Mesendoderm (in vitro differentiated cells): ENCODE data around the gene GRM7.

ENCODE experiments used
- DNase-seq: peaks from one replicate; pipeline ENCODE4 v3.0.0; 2013
- H2AK5ac ChIP-seq: 2 replicates; pipeline ENCODE4 v1.6.1; 2013; ENCODE audit warnings: low read length, inconsistent platforms
- H2BK120ac ChIP-seq: 2 replicates; pipeline ENCODE4 v1.6.1; 2013; ENCODE audit warnings: low read depth, mild to moderate bottlenecking, low read length, moderate library complexity, mixed read lengths
- H2BK15ac ChIP-seq: replicated peaks from 2 replicates; pipeline ENCODE4 v1.6.1; 2013; ENCODE audit warnings: low read depth, mild to moderate bottlenecking, moderate library complexity
- H2BK5ac ChIP-seq: 2 replicates; pipeline ENCODE4 v1.6.1; 2013; ENCODE audit warnings: low read length, inconsistent platforms
- H3K18ac ChIP-seq: 2 replicates; pipeline ENCODE4 v1.6.1; 2013; ENCODE audit warnings: mild to moderate bottlenecking, low read length, mixed read lengths
- H3K23ac ChIP-seq: one replicate; pipeline ENCODE4 v1.6.1; 2013; ENCODE audit warnings: low read length
- H3K27ac ChIP-seq: 2 replicates; pipeline ENCODE4 v1.5.1; 2013; ENCODE audit warnings: low read depth, mild to moderate bottlenecking, inconsistent platforms, low read length, moderate library complexity
- H3K27me3 ChIP-seq: 2 replicates; pipeline ENCODE4 v1.6.1; 2013; ENCODE audit warnings: low read length, control low read depth, mild to moderate bottlenecking, inconsistent platforms; ENCODE audit not compliant: insufficient read depth, poor library complexity
- H3K36me3 ChIP-seq: 2 replicates; pipeline ENCODE4 v1.6.1; 2013; ENCODE audit warnings: low read length, inconsistent platforms; ENCODE audit not compliant: control insufficient read depth, insufficient read depth
- H3K4ac ChIP-seq: one replicate; pipeline ENCODE4 v1.6.1; 2013; ENCODE audit warnings: low read depth, mild to moderate bottlenecking, low read length, moderate library complexity
- H3K4me1 ChIP-seq: 2 replicates; pipeline ENCODE4 v1.6.1; 2013; ENCODE audit warnings: low read depth, low read length, inconsistent platforms; ENCODE audit not compliant: control insufficient read depth
- H3K4me2 ChIP-seq: 2 replicates; pipeline ENCODE4 v1.6.1; 2013; ENCODE audit warnings: low read length
- H3K4me3 ChIP-seq: 2 replicates; pipeline ENCODE4 v1.5.1; 2013; ENCODE audit warnings: mild to moderate bottlenecking, low read length
- H3K56ac ChIP-seq: one replicate; pipeline ENCODE4 v1.6.1; 2013; ENCODE audit warnings: low read length
- H3K79me1 ChIP-seq: 2 replicates; pipeline ENCODE4 v1.6.1; 2013; ENCODE audit warnings: low read length, inconsistent platforms
- H3K79me2 ChIP-seq: 2 replicates; pipeline ENCODE4 v1.6.1; 2013; ENCODE audit warnings: mild to moderate bottlenecking, low read length; ENCODE audit not compliant: control insufficient read depth, insufficient read depth
- H3K9ac ChIP-seq: 2 replicates; pipeline ENCODE4 v1.6.1; 2013; ENCODE audit warnings: low read length, inconsistent platforms
- H4K5ac ChIP-seq: one replicate; pipeline ENCODE4 v1.6.1; 2013; ENCODE audit warnings: low read length
- H4K8ac ChIP-seq: one replicate; pipeline ENCODE4 v1.6.1; 2013; ENCODE audit warnings: low read depth, mild to moderate bottlenecking, control low read depth, low read length, moderate library complexity
- WGBS: extraction: QIAGEN DNeasy Blood & Tissue Kit; methylation state at CpG from one replicate; pipeline ENCODE4 v1.1.7; 2013; ENCODE audit warnings: low lambda C conversion rate, missing lambda C conversion rate; ENCODE audit not compliant: insufficient coverage; ENCODE audit errors: extremely low coverage; 5-methylcytosine and 5-hydroxymethylcytosine counted together

GRM7 gene

DNA sequence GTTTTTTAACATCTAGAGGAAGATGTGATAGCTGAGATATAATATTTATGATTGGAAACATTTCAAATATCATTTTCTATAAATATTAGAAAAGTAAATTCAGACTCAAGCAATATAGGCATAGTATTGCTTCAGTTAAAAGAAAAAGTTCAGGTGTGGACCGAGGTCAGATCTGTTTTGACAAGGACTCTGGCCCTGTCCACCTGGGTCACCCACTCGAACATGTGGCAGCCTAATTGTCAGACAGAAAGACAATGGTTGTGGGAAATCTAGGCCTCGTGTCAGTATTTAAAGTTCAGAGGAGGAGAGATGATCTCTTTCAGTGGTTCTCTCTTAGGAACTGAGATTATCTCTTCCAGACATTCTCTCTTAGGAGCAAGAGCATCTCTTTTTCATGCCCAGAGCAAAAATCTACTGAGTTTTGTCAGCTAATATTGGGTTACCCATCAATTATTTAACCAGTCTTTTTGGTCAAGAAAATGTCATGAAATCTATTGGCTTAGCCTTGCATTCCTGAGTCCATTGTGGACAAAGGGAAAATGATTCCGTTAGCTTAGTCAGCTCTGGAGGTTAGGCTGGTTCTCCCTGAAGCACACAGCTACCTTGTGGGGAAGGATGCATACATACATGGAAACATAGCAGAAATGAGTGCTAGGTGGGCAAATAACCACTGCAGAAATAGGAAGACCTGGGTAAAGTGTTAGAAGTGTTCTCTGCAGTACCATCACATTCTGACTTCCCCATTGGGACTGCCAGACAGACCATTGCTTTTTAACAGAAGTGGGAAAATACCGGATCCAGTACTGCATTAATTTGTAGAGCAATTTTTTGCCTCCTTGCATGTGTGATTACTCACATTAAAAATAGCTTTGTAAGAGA, 343.3 kb downstream of the GRM7 start:
- Histone ChIP-seq H3K36me3 (no peaks in the 10 kb centered on the region), H3K4me1 (no peaks in the 10 kb centered on the region), H3K23ac (no peak overlapping the region), H3K79me2 (no peaks in the 10 kb centered on the region), H3K27ac (no peak overlapping the region), H3K27me3 (no peaks in the 10 kb centered on the region), H2BK15ac (no peak overlapping the region), H3K56ac (no peak overlapping the region), H2BK120ac (no peak overlapping the region), H4K8ac (no peak overlapping the region), H3K9ac (no peak overlapping the region), H2AK5ac (no peak overlapping the region), H2BK5ac (no peak overlapping the region), H3K79me1 (no peaks in the 10 kb centered on the region), H3K4me2 (no peak overlapping the region), H4K5ac (no peak overlapping the region), H3K4ac (no peak overlapping the region), H3K18ac (no peak overlapping the region), H3K4me3 (no peak overlapping the region)
- no peak for DNase-seq
- no CpG with 5 or more reads among the region's 5 CpGs for WGBS

DNA sequence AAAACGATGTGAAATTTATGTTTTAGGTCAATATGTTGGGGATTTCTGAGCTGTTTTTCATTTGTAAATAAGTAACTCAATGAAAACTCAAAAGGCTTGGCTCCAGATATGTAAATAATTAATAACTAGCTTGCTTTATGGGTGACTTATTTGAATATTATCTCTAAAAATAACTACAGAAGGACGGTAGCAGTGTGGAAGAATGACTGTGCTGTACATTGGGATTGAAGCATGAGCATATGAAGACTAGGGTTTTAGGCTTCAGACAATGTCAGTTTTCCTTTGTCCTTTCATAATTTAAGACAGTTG, 343.9 kb downstream of the GRM7 start:
- Histone ChIP-seq H3K23ac (no peak overlapping the region), H3K79me1 (no peaks in the 10 kb centered on the region), H4K8ac (no peak overlapping the region), H2BK5ac (no peak overlapping the region), H3K56ac (no peak overlapping the region), H3K4me3 (no peak overlapping the region), H3K4me1 (no peaks in the 10 kb centered on the region), H2BK15ac (no peak overlapping the region), H3K36me3 (no peaks in the 10 kb centered on the region), H3K18ac (no peak overlapping the region), H3K27ac (no peak overlapping the region), H2BK120ac (no peak overlapping the region), H4K5ac (no peak overlapping the region), H2AK5ac (no peak overlapping the region), H3K9ac (no peak overlapping the region), H3K27me3 (no peaks in the 10 kb centered on the region), H3K4me2 (no peak overlapping the region), H3K79me2 (no peaks in the 10 kb centered on the region), H3K4ac (no peak overlapping the region)
- no CpG with 5 or more reads among the region's 2 CpGs for WGBS
- no peak for DNase-seq

DNA sequence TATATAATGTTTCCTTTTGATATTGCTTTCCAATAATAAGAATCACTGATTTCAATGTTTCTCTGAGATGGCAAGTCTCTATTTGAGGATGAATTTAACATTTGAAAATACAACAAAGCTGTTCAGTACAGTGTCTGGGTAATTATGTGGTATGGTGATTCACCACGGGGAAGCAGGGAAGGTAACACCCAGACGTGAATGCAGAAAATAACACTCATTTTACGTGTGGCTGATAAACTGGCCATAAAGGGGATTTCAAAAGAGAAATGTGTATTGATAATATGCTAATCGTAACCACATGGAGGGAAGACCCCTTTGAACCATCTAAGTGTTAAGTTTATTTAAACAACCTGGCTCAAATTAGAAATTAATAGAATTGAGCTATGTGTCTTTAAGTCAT, 344.6 kb downstream of the GRM7 start:
- no peak overlapping the region for H3K4ac ChIP-seq
- no peak overlapping the region for H3K23ac ChIP-seq
- no peak overlapping the region for H3K4me3 ChIP-seq
- H3K27me3 ChIP-seq = no peaks in the 10 kb centered on the region
- no peak for DNase-seq
- no peak overlapping the region for H4K8ac ChIP-seq
- H3K4me1 ChIP-seq = no peaks in the 10 kb centered on the region
- no peaks in the 10 kb centered on the region for H3K36me3 ChIP-seq
- H2BK120ac ChIP-seq = no peak overlapping the region
- no peak overlapping the region for H3K9ac ChIP-seq
- no peak overlapping the region for H3K27ac ChIP-seq
- no peak overlapping the region for H3K18ac ChIP-seq
- no peaks in the 10 kb centered on the region for H3K79me1 ChIP-seq
- no CpG with 5 or more reads among the region's 4 CpGs for WGBS
- H2BK15ac ChIP-seq = no peak overlapping the region
- no peak overlapping the region for H3K4me2 ChIP-seq
- no peaks in the 10 kb centered on the region for H3K79me2 ChIP-seq
- no peak overlapping the region for H4K5ac ChIP-seq
- H3K56ac ChIP-seq = no peak overlapping the region
- no peak overlapping the region for H2BK5ac ChIP-seq
- H2AK5ac ChIP-seq = no peak overlapping the region

DNA sequence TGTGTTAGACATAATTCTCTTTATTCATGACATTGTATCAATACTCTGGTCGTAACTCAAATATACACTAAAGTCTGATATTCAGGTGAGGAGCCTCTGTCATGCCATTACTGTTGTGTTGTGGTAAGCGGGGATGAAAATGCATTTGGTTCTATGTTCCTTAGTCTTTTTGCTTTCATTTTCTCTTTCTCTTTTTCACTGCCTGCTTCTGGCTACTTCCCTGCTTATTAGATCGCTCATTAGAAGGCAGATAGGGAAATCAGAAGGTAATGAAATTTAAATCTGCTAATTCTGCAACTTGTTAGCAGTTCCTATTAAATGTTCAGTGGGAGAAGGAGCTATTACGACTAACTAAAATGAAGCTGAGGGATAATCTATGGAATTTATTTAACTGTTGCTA, 345.0 kb downstream of the GRM7 start:
- H3K27ac ChIP-seq = no peak overlapping the region
- no peak overlapping the region for H3K4me2 ChIP-seq
- no peak overlapping the region for H3K4ac ChIP-seq
- no peak overlapping the region for H2BK5ac ChIP-seq
- no peaks in the 10 kb centered on the region for H3K79me2 ChIP-seq
- H3K4me1 ChIP-seq = no peaks in the 10 kb centered on the region
- H3K23ac ChIP-seq = no peak overlapping the region
- WGBS = no CpG with 5 or more reads among the region's 4 CpGs
- no peak overlapping the region for H3K56ac ChIP-seq
- no peaks in the 10 kb centered on the region for H3K27me3 ChIP-seq
- no peak overlapping the region for H2BK120ac ChIP-seq
- H4K5ac ChIP-seq = no peak overlapping the region
- no peak overlapping the region for H2AK5ac ChIP-seq
- no peak overlapping the region for H4K8ac ChIP-seq
- H2BK15ac ChIP-seq = no peak overlapping the region
- no peak overlapping the region for H3K4me3 ChIP-seq
- H3K79me1 ChIP-seq = no peaks in the 10 kb centered on the region
- no peaks in the 10 kb centered on the region for H3K36me3 ChIP-seq
- H3K18ac ChIP-seq = no peak overlapping the region
- no peak for DNase-seq
- H3K9ac ChIP-seq = no peak overlapping the region

DNA sequence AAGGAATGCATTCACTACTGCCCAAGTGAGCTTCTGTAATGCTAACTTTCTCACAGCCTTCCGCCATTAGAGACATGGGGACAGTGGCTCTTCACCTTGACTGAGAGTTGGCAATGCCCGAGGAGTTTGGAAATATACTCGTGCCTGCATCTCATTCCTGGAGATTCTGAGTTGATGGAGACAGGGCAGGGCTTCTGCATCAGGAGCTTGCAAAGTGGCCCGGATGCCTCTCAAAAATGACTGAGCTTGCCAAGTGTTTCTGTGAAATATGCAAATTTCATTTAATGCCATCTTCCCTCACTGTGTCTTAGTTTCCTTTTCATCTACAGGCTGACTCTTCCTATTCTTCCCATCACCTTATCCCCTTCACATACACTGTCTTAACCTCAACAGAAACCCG, 346.2 kb downstream of the GRM7 start:
- H2BK15ac ChIP-seq = no peak overlapping the region
- H2BK120ac ChIP-seq = no peak overlapping the region
- WGBS = no CpG with 5 or more reads among the region's 5 CpGs
- H3K4me3 ChIP-seq = no peak overlapping the region
- H3K18ac ChIP-seq = no peak overlapping the region
- no peaks in the 10 kb centered on the region for H3K36me3 ChIP-seq
- no peak overlapping the region for H3K56ac ChIP-seq
- no peaks in the 10 kb centered on the region for H3K79me1 ChIP-seq
- no peak overlapping the region for H3K23ac ChIP-seq
- no peak overlapping the region for H3K4me2 ChIP-seq
- H3K27me3 ChIP-seq = no peaks in the 10 kb centered on the region
- no peak overlapping the region for H2AK5ac ChIP-seq
- no peaks in the 10 kb centered on the region for H3K4me1 ChIP-seq
- H3K79me2 ChIP-seq = no peaks in the 10 kb centered on the region
- H4K5ac ChIP-seq = no peak overlapping the region
- no peak overlapping the region for H3K9ac ChIP-seq
- no peak overlapping the region for H2BK5ac ChIP-seq
- no peak overlapping the region for H3K27ac ChIP-seq
- H4K8ac ChIP-seq = no peak overlapping the region
- H3K4ac ChIP-seq = no peak overlapping the region
- DNase-seq = no peak

DNA sequence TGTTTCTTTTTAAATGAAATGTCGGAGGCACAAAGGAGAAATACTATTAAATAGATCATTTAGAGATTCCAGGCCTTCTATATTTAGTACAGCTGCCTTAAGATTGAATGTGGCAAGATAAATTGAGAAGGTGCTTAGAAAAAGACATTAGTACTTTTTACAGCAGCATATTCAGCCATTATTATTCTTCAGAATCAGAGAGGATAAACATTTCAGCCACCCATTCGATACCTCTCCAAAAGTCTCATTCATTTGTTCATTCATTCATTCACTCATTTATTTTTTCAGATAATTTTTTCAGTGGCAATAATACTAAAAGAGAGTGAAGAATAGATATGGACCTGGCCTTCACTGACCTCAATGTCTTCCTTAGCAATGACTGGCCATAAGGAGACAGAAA, 347.0 kb downstream of the GRM7 start:
- no peak overlapping the region for H2BK120ac ChIP-seq
- H4K8ac ChIP-seq = no peak overlapping the region
- no peak overlapping the region for H3K9ac ChIP-seq
- no peak overlapping the region for H2BK5ac ChIP-seq
- H3K4me2 ChIP-seq = no peak overlapping the region
- no peaks in the 10 kb centered on the region for H3K36me3 ChIP-seq
- no peak overlapping the region for H3K4ac ChIP-seq
- H3K27ac ChIP-seq = no peak overlapping the region
- H2AK5ac ChIP-seq = no peak overlapping the region
- H3K79me2 ChIP-seq = no peaks in the 10 kb centered on the region
- no peak overlapping the region for H4K5ac ChIP-seq
- H3K79me1 ChIP-seq = no peaks in the 10 kb centered on the region
- H2BK15ac ChIP-seq = no peak overlapping the region
- no peaks in the 10 kb centered on the region for H3K27me3 ChIP-seq
- no peak overlapping the region for H3K56ac ChIP-seq
- no peak overlapping the region for H3K18ac ChIP-seq
- no CpG with 5 or more reads among the region's 2 CpGs for WGBS
- no peaks in the 10 kb centered on the region for H3K4me1 ChIP-seq
- no peak overlapping the region for H3K23ac ChIP-seq
- no peak overlapping the region for H3K4me3 ChIP-seq
- no peak for DNase-seq
